NT2/D1 (cell line): Measurements from ENCODE around the gene HOXA4.

Source experiments
- SUZ12 ChIP-seq: IDR thresholded peaks from 2 replicates; pipeline ENCODE4 v1.6.1; 2011; ENCODE audit not compliant: insufficient read length, insufficient read depth; ENCODE audit errors: extremely low read depth
- YY1 ChIP-seq: IDR thresholded peaks from 2 replicates; pipeline ENCODE4 v1.6.1; 2011; ENCODE audit not compliant: insufficient read length, insufficient read depth
- ZNF274 ChIP-seq: IDR thresholded peaks from 2 replicates; pipeline ENCODE4 v1.6.1; 2011; ENCODE audit warnings: mild to moderate bottlenecking, low read depth, low read length

DNA sequence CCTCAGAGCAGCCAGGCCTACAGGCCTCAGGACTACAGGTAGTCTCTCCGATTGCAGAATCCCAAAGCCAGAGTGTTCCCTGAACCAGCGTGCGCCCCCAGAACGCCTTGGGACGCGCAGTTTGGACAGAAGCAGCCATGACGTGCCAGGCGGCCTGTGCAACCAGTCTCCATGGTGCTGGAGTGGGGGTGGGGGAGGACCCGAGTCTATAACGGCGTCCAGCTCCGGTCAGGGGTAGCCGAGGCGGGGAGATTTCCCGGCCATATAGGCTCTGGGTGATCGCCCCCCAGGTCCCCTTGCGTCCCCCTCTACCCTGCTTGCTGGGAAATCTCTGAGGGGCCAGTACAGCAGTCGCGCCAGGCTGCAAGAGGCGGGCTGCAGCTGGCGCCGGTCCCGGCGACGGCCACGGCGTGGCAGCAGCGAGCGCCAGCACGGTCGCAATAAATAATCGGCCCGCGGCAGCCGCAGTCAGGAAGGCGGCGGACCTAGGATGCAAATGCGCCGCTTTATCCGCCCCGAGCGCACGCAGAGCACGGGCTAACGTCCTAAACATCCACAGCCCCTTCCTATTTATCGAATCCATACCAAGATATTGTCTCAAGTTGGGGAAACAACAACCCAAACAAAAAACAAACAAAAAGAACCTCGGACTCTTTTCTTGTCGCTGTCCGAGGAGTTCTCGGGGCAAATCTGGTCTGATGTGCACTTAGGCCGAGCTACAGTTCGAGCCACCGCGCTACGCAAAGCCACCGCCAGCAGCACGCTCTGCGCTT is 20.2 kb upstream of the HOXA4 start:
- TF ChIP-seq ZNF274 (no peak), YY1 (no peak), SUZ12 (no peak)
